ENCODE measurements around the gene LCAT.

The LCAT gene

DNA sequence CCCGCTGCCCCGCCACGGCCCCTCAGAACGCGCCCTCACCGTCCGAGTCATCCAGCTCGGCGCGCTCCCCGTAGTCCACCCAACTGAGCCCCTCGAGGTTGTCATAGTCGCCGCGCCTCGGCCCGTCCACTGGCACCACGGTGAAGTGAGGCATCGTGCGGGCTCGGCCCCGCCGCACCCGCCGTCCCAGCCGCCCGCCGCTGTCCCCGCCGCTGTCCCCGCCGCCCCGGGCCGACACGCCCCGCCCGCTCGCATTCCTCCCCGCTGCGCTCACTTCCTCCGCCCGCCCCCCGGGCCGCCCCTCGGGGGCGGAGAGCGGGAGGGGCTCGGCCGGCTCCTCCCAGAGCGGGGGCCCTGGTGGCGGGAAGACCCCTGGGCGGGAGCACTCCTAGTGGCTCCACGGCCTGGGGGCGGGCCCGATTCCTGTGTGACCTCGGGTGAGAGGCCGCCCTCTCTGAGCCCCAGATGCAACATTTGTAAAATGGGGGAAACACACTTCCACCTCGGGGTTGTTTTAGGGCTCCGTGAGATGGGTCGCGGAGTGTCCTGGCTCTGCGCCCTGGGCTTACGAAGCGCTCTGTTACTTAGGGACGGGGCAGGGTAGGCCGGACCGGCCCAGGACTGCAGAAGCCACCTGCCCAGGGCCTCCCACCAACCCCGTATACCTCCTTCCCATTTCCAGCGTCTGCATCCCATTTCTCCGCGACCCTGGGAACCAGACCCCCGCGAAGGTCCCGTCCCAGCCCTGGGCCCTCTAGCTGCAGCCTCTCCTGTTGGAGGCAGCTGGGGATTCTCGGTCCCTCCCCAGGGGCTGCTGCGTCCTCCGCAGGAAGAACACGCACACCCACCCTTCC, 24.7 kb upstream of the LCAT start, which contains the start of gene SLC12A4:
Gene SLC12A4 (minus strand): TSS at position 238 of the 854 bp plus-strand sequence. CDS start 84 bp downstream, at position 154.
- DNase-seq (ENCODE audit: low read depth in 1 of 2, low spot score in 1 of 2) = peak; percentile 54 to 81

- DNase-seq (ENCODE audit: low read depth in 1 of 2, low spot score in 1 of 2) = no peak
Measured at GRCh38 chr16:67967958-67968399, 24.1 kb upstream of the LCAT start.

GRCh38 chr16:67967183-67967957, 23.4 kb upstream of the LCAT start:
- DNase-seq (ENCODE audit: low read depth in 1 of 2, low spot score in 1 of 2) = no peak

DNA sequence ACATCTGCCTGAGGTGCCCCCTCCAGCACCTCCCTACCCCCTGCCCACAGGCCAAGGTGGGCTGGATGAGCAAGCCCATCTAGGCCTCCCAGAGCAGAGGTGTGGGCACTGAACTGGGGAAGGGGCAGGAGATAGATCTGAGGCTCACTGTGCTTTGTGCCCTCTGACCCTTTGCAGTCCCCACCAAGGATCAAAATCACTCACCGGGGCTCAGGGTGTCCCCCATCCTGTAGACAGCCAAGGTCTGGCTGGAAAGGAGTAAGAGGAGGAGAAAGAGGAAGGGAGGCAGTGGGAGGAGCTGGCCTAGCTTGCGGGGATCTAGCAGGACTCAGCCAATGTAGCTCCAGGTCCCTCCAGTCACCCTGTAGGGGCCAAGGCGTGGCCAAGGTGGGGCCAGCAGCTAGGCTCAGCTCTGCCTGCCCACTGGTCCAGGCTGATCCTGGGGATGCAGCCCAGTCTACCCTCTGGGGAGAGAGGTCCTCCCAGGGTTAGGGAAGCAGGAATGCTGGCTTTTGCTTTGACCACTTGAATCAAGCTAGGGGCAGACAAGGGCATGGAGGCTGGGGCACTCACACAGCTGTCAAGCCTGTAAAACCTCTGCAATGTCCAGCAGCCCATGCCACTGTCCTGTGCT, 22.7 kb upstream of the LCAT start:
- no peak for DNase-seq (ENCODE audit: low read depth in 1 of 2, low spot score in 1 of 2)

DNA sequence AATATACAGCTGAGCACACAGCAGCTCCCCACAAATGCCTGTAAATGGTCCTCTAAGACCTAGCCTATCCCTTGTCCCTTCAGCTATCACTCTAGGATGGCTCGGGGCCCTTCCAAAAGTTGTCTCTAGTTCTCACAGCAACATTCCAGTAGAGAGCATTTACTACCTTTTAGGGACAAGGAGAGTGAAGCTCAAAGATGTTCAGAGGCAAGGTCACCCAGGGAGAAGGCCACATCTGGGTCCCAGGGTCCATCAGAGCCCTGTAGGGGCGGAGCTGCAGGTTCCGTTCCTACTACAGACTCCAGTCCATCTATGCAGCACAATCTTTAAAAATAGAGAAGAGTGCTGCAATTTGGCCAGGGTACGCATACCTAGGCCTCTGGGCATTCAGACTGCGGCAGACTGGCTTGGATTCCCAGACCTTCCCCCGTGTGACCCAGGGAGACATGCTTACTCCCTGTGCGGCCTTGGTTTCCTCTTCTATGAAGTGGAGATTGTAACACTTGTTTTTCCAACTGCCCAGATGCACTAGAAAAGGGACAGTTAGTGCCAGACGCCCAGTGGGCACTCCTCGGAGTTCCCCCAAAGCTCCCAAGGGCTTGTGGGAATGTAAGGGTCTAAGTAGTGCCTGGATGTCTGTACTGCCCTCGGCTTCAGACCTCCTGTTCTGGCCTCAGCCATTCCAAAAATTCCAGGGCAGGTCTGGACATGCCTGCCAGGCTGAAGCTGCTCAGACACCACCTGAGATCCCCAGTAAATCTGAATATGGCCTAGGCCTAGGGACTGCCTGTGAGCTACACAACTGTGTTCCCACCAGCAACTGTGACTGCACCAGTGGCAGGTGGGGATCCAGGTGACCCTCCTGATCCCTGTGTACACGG, 22.0 kb upstream of the LCAT start:
- no peak for DNase-seq (ENCODE audit: low read depth in 1 of 2, low spot score in 1 of 2)

DNA sequence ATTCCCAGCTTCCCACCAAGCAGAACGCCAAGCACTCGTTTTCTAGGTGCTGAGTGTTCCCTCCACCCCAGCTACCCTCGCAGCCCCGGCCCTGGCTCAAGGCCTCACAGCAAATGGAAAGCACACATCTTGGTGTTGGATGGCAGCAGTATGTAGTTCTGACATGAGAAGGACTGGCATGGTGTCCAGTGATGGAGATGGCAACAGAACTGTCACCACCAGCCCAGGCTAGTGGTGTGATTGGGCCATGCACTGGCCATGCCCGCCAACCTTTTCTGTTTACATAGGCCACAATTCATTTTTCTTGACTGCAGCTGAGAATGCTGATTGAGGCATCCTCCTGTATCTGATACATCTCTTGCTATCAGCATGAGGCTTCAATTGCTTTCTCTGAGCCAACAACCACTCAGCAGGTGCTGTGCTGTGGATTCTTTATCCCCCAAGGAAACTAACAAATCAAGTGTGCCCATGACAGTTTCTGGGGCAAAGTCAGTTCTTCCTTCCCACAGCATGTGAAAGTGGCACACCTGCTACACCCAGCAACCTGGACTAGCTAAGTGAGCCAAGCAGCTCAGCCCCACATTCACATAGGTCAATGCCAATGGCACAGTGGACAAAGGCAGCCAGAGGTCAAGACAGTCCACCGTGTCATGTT, 20.7 kb upstream of the LCAT start:
- DNase-seq (ENCODE audit: low read depth in 1 of 2, low spot score in 1 of 2) = no peak

- no peak for DNase-seq (ENCODE audit: low read depth in 1 of 2, low spot score in 1 of 2)
Measured at GRCh38 chr16:67963662-67964321, 19.9 kb upstream of the LCAT start.

GRCh38 chr16:67963292-67963661, 19.4 kb upstream of the LCAT start:
- DNase-seq (ENCODE audit: low read depth in 1 of 2, low spot score in 1 of 2) = no peak

DNA sequence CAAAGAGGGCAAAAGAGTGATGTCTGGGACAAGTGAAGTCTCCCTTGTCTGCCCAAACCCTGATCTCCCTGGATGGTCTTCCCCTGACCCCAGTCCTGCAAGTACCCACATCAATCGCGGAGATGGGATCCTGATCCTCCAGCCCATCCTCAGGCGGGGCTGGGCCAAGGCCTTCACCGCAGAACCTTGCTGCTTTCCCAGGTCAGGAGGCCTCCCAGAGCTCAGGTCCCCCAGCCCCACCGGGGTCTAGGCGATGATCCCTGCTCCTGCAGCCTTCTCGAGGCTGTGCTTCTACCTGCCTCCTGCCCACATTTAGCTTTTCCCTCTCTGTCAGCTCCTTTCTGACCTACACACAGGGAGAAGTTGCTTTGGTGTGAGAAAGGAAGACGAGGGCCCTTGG, 18.2 kb upstream of the LCAT start:
- no peak for DNase-seq (ENCODE audit: low read depth in 1 of 2, low spot score in 1 of 2)

DNA sequence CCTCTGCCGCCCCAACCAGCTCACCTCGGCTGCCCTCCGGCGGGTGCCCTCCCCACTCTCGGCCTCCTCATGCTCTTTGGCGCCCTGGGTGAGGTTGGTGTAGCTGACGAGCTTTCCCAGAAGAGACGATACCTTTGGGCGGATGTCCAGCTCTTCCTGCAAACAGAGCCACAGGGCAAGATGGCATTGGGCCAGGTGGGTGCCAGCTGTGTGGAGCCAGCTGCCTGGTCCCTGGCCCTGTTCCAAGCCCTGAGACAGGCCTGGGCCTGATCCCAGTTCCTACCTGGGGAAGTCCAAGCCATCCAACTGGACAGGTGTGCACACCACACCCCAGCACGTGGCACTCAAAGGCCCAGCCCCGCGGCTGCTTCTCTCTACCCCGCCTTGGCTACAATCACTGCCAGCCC, 17.6 kb upstream of the LCAT start:
- DNase-seq (ENCODE audit: low read depth in 1 of 2, low spot score in 1 of 2) = no peak

DNA sequence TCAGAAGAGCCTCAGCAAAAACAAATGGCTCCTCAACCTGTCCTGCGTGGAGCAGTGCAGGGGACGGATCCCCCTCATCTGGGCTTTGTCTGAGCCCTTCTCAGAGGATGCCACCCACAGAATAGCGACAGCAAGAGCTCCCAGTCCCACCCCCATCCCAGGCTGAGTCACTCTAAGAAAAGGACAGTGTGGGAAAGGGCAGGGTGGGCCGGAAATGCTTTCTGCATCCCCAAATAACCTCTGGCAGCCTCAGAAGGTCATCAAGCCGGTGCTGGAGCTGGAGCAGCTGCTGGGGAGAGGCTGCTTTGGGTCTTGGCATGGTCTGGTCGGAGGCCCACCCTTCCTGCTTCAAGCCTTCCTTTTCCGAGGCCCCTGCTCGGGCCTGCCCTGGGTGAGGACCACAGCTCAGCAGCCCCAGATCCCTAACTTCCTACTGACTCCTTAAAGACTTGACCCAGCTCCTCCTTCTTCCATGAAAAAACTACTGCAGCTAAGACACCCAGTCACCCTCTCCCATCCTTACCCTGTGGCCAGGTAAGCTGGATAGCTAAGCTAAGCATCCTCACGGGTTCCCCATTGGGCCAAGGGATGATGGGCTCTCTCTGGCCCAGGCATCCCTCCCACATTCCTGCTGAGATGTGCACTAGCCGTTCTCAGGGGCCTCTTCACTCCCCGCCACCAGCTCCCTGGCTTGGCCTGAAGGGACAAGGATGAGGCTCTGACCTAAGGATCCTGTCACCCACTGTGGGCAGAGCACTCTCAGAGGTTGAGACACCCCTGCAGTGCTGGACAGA, 15.8 kb upstream of the LCAT start:
- DNase-seq (ENCODE audit: low read depth in 1 of 2, low spot score in 1 of 2) = no peak

DNA sequence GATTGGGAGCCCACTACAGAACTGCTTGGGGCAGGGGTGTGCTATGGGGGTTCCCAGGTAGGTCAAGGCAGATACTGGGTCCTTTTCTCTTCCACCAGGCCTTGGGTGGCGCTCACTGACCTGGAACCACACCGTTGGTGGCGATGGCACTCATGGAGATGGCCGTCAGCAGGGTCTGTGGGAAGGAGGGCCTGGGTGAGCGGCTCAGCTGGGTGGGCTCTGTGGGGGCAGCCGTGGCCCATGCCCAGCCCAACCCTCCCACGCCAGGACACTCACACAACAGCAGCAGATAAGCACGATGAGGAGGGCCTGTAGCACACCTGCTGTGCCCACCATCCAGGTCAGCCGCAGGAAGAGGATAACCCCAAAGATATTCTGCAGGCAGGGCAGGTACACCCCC, 13.7 kb upstream of the LCAT start:
- DNase-seq (ENCODE audit: low read depth in 1 of 2, low spot score in 1 of 2) = no peak

DNA sequence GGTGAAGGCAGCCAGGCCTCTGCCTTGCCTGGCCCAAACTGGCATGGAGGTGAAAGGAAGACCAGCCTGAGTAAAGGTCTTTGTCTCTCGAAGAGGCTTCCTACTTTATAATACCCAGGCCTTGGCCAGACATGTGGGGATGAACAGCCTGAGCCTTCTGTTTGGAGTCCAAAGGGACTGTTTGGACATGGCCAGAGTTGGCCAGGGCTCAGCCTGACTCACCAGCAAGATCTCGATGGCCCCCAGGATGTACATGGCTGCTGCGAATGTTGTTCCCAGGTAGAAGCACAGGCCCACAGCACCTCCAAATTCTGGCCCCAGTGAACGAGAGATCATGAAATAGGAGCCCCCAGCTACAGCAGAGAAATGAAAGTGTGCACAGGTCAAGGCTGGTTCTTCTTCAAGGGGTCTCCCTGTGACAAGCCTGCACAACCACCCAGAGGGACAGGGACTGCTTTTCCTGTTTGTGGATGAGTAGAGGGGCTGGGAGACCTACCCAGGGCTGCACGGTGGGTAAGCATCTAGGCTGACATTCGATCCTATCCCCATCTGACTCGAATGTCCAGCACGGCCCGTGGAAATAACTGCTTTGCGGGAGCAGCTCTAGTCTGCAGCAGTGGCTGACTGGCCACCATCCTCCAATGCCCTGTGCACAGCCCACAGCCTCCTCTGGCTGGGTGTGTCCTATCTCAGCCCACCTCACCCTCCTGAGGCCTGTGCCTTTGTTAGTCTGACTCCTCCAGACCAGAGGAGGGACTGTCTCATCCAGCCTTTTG, 10.7 kb upstream of the LCAT start:
- DNase-seq (ENCODE audit: low read depth in 1 of 2, low spot score in 1 of 2) = no peak

DNA sequence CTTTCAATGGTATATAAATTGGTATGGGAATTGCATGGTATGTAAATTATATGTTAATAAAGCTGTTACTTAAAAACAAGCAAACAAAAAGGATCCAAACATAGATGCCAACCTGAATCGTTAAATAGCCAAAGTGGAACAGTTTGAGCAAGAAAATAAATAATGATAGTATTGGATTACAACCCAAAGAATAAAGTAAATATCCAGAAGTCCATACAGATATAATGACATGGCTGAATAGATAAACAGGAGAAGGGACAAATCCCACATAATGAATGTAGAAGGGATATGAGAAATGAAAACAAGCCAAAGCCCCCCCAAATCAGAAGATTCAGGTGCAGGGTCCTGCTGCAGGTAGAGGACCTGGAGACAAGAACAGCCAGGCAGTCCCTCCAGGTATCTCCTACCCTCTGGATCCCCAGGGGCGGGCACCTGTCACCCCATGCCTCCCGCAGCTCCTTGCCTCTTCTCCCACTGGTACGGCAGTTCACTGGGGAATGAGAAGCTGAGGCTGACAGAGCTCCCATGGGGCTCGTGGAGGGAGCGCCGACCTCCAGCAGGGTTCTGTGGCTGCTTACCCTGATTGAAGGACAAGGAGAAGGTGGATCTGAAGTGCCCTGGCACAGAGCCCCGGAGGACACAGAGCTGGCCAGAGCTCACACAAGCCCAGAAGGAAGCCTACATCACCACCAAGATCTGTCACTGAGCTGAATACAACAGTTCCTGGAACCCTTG, 9.9 kb upstream of the LCAT start:
- no peak for DNase-seq (ENCODE audit: low read depth in 1 of 2, low spot score in 1 of 2)

DNA sequence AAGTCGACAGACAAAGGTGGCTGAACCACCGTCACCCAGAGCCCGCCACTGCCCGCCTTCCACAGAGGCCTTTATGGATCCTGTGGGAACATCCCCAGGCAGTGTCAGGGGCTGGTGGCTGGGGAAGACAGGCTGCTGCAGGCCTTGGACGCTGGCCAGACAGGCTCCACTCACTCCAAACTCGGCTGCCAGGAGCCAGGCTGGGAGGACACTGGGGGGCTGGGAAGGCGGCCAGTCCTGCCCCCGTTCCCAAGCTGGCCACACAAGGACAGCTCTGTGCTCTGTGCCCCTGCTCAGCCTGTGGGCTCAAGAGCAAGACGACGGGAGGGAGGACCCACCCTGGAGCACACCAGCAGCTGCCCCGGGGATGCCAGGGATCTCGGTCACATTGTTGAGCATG, 7.6 kb upstream of the LCAT start:
- no peak for DNase-seq (ENCODE audit: low read depth in 1 of 2, low spot score in 1 of 2)

- DNase-seq (ENCODE audit: low read depth in 1 of 2, low spot score in 1 of 2) = no peak
Measured at GRCh38 chr16:67950335-67950843, 6.5 kb upstream of the LCAT start.

GRCh38 chr16:67949645-67950044, 5.7 kb upstream of the LCAT start:
- no peak for DNase-seq (ENCODE audit: low read depth in 1 of 2, low spot score in 1 of 2)
